Activated CD4-positive, alpha-beta memory T cell treated with anti-CD3 and anti-CD28 coated beads, Interleukin-2, amount 10 ng/mL, durations not matched to agents 7 days and 5 days (primary cell): ENCODE measurements around the gene KRTAP10-1. TPM values are rescaled to one million over a fixed set of nuclear protein-coding genes. Genes with fewer than 3 reads are reported as not detected.

Experiments used
- CTCF ChIA-PET: fragments of 350-600 bp; sonication (Branson Sonifier 250); formaldehyde crosslinking; loops from one replicate; lab custom pipeline; 2021; ENCODE audit warnings: antibody characterized with exemption, inconsistent platforms; lab: Charles Lee
- POLR2A ChIA-PET: fragments of 350-600 bp; sonication (Branson Sonifier 250); formaldehyde crosslinking; loops from one replicate; lab custom pipeline; 2021; ENCODE audit warnings: antibody characterized with exemption; lab: Charles Lee
- DNase-seq: peaks from one replicate; pipeline ENCODE4 v3.0.0-alpha.2; 2020
- H3K27ac Mint-ChIP-seq: one replicate; pipeline ENCODE4 v1.8.0; 2021; ENCODE audit warnings: mild to moderate bottlenecking, mixed read lengths
- H3K27me3 Mint-ChIP-seq: one replicate; pipeline ENCODE4 v1.8.0; 2021; ENCODE audit warnings: mixed read lengths
- H3K36me3 Mint-ChIP-seq: one replicate; pipeline ENCODE4 v1.8.0; 2021; ENCODE audit warnings: low read depth, mixed read lengths
- H3K4me1 Mint-ChIP-seq: one replicate; pipeline ENCODE4 v1.8.0; 2021; ENCODE audit warnings: mixed read lengths
- H3K4me3 Mint-ChIP-seq: one replicate; pipeline ENCODE4 v1.8.0; 2021; ENCODE audit warnings: mild to moderate bottlenecking, mixed read lengths
- H3K9me3 Mint-ChIP-seq: one replicate; pipeline ENCODE4 v1.8.0; 2021; ENCODE audit warnings: mixed read lengths
- total RNA-seq, 2 experiments: library from RNA; stranded (reverse); gene quantifications; one replicate each; pipeline ENCODE4 v1.2.3, GENCODE V29; 2021

The KRTAP10-1 gene
- total RNA-seq, 2 experiments from 2014 or later, result not detected

DNA sequence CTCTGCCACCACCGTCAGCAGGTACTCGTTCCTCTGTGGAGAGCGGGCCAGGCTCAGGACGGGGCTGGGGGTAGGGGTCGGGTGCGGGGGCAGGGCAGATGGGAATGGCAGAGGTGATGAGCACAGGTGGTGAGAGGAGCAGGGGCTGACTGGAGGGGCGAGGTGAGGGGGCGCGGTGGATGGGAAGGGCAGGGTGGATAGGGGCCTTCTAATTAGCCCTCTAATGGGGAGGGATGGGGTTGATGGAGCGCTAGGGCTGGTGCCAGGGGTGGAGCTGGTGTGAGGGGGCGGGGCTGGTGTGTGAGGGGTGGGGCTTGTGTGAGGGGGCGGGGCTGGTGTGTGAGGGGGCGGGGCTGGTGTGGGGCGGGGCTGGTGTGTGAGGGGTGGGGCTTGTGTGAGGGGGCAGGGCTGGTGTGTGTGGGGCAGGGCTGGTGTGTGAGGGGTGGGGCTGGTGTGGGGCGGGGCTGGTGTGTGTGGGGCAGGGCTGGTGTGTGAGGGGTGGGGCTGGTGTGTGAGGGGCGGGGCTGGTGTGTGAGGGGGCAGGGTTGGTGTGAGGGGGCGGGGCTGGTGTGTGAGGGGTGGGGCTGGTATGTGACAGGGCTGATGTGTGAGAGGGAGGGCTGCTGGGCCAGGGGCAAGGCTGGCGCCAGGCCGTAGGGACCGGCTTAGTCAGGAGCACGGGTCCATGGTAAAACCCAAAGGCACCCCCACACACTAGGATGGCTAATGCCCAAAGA is 5.9 kb downstream of the KRTAP10-1 start:
- Mint-ChIP-seq H3K9me3 (peaks cover 2% of the 10 kb centered on the region), H3K4me3 (no peak overlapping the region), H3K36me3 (no peaks in the 10 kb centered on the region), H3K4me1 (no peaks in the 10 kb centered on the region), H3K27me3 (peaks cover 2% of the 10 kb centered on the region), H3K27ac (no peak overlapping the region)
- CTCF ChIA-PET, result no interaction called here
- POLR2A ChIA-PET, result no interaction called here
- no peak for DNase-seq

DNA sequence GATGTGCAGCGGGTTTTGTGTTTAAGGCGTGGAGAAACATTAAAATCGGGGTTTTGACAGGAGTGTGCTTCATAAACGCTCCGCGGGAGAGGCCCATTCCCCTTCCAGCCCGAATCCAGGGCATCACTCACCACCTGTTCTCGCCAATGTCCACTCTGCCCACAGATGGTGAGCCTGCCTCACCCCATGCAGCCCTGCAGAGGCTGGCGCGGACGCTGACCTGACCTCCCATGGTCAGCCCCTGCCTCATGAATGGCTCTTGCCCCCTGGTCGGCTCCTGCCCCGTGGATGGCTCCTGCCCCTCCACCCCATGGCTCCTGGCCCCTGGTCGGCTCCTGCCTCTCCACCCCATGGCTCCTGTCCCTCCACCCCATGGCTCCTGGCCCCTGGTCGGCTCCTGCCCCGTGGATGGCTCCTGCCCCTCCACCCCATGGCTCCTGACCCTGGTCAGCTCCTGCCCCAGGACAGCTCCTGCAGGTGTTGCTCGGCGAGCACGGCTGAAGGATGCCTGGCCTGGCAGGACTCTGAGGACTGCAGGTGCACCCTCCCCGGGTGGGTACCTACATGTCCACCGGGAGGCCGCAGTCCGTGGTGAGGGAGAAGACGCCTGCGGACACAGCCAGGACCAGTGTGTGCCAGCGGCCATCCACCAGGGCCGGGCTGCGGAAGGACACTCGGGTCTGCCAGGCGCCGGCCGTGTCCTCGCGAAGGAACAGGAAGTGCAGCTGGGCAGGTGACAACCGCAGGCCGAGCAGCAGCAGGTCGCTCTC is 6.7 kb downstream of the KRTAP10-1 start:
- Mint-ChIP-seq H3K4me1 (no peaks in the 10 kb centered on the region), H3K36me3 (no peaks in the 10 kb centered on the region), H3K27ac (no peak overlapping the region), H3K9me3 (peaks cover 2% of the 10 kb centered on the region), H3K27me3 (peaks cover 2% of the 10 kb centered on the region), H3K4me3 (no peak overlapping the region)
- no peak for DNase-seq
- CTCF ChIA-PET, result no interaction called here
- POLR2A ChIA-PET, result no interaction called here

DNA sequence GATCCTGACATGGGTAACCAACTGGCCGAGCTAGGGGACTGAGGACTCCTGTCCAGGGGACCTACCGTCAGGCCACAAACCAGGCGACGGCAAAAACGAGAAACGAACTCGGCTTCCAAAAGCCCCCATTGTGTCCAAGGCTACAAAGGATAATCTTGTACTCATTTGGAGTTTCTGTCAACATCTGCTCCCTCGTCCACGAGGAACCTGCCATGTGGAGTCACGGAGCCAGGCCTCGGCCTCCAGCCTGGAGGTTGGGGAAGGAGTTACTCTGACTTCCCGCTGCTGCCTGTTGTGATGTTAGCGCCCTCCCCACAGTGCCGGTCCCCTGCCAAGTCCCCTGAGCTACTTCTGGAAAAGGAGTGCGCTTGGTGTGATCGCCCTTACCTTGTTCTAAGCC is 7.3 kb downstream of the KRTAP10-1 start:
- no peak overlapping the region for H3K27ac Mint-ChIP-seq
- H3K36me3 Mint-ChIP-seq, result no peaks in the 10 kb centered on the region
- no peak overlapping the region for H3K4me3 Mint-ChIP-seq
- no peaks in the 10 kb centered on the region for H3K4me1 Mint-ChIP-seq
- DNase-seq, result no peak
- peaks cover 2% of the 10 kb centered on the region for H3K27me3 Mint-ChIP-seq
- peaks cover 2% of the 10 kb centered on the region for H3K9me3 Mint-ChIP-seq
- CTCF ChIA-PET, result no interaction called here
- POLR2A ChIA-PET, result no interaction called here

DNA sequence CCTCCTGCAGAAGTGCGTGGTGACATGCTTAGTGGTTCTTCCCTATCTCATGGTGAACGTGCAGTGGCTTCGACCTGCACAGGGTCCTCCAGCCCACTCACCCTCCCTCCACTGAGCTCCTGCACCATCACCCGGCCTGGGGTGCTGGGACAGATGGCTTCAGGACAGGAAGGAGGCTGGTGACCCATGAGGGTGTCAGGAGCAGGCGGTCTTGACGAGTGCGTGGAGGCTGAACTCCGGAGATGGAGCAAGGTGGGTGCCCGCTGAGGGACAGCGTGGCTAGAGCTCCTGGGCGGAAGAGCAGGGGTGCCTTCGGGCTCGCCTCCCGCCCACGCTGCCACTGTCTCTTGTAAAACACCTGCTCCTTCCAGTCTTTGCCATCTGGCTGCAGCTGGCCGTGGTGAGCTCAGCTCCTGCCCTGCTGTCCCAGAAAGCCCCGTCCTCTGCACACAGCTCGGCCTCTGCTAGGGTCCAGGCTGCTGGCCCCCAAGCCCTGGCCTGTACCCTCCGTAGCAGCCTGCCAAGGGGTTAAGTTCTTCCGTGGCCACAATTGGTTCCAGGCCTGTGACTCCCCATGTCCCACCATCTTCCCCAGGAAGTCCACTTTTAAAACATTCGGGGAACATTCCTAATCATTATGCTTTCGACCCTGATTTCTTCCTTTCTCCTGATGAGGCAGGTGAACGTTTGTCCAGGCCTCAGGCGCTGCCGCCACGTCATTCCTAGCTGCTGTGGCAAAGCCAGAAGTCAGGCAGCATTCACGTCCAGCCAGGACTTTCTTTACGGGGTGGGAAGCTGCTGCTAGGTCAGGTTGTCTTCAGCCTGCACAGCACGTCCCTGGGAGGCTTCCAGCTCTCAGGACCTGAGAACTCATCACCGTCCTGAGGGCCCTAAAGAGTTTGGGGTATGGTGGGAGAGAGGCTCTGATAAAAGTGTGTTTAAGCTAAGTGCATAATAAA is 8.1 kb downstream of the KRTAP10-1 start:
- no peaks in the 10 kb centered on the region for H3K4me1 Mint-ChIP-seq
- no peak overlapping the region for H3K4me3 Mint-ChIP-seq
- H3K27me3 Mint-ChIP-seq, result peaks cover 2% of the 10 kb centered on the region
- CTCF ChIA-PET, result interaction anchor here (0.9 kb wide), 1 partner anchor 262 kb away, joined by 3 read pairs; no protein-coding TSS in a partner anchor
- POLR2A ChIA-PET, result no interaction called here
- no peak overlapping the region for H3K27ac Mint-ChIP-seq
- peaks cover 2% of the 10 kb centered on the region for H3K9me3 Mint-ChIP-seq
- no peak for DNase-seq
- no peaks in the 10 kb centered on the region for H3K36me3 Mint-ChIP-seq

DNA sequence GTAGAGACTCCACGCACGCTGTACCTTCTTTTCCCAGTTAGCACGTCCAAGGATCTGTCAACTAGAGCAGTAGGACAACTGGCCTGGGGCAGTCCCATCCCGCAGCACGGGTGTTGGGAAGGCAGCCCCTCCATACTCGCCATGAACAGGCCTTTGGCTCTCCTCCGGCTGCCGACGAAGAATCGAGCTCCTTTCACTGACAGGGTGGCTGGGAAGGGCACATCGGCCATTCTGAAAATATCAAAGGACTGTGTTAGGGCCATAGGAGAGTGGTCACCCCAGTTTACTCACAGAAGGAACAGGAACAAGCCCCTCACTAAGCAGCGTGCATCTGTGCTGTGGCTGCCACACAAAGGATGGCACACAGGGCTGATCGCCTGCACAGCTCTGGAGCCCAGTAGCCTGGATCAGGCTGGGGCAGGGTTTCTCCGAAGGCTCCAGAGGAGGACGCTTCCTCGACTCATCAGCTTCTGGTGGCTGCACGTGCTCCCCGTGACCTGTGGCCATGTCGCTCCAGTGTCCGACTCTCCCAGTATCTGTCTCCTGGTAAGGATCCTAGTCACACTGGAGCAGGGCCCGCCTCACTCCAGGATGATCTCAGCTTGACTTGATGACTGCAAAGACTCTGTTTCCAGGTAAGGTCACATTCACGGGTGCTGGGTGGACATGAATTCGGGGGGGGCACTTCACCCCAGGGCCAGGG is 8.9 kb downstream of the KRTAP10-1 start:
- CTCF ChIA-PET, result no interaction called here
- H3K9me3 Mint-ChIP-seq, result peaks cover 2% of the 10 kb centered on the region
- H3K4me3 Mint-ChIP-seq, result no peak overlapping the region
- no peak overlapping the region for H3K27ac Mint-ChIP-seq
- no peaks in the 10 kb centered on the region for H3K27me3 Mint-ChIP-seq
- POLR2A ChIA-PET, result no interaction called here
- H3K36me3 Mint-ChIP-seq, result no peaks in the 10 kb centered on the region
- DNase-seq, result no peak
- no peaks in the 10 kb centered on the region for H3K4me1 Mint-ChIP-seq

DNA sequence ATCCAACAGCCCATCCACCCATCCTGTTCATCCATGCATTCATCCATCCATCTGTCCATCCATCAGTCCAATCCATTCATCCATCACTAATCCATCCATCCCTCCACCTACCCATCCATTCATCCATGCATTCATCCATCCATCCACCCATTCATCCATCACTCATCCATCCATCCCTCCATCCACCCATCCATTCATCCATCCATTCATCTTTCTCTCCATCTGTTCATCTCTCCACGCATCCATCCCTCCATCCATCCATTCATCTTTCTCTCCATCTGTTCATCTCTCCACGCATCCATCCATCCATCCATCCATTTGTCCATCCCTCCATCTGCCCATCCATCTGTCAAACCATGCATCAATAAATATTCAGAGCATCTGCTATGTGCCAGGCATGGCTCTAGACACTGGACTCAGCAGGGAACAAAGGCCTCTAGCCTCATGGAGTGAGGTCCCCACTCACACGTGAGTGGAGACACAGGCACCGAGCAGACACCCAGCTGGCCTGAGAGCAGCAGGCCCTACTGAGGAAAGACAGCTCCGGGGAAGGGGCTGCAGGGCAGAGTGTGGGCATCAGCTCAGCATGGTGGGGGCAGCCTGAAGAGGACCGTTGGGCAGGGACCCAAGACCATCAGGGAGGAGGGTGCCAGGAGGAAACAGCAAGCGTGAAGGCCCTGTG is 9.6 kb downstream of the KRTAP10-1 start:
- Mint-ChIP-seq H3K27ac (no peak overlapping the region), H3K36me3 (no peaks in the 10 kb centered on the region), H3K4me1 (no peaks in the 10 kb centered on the region), H3K27me3 (no peaks in the 10 kb centered on the region), H3K9me3 (peaks cover 2% of the 10 kb centered on the region), H3K4me3 (no peak overlapping the region)
- no peak for DNase-seq
- CTCF ChIA-PET, result no interaction called here
- POLR2A ChIA-PET, result no interaction called here

DNA sequence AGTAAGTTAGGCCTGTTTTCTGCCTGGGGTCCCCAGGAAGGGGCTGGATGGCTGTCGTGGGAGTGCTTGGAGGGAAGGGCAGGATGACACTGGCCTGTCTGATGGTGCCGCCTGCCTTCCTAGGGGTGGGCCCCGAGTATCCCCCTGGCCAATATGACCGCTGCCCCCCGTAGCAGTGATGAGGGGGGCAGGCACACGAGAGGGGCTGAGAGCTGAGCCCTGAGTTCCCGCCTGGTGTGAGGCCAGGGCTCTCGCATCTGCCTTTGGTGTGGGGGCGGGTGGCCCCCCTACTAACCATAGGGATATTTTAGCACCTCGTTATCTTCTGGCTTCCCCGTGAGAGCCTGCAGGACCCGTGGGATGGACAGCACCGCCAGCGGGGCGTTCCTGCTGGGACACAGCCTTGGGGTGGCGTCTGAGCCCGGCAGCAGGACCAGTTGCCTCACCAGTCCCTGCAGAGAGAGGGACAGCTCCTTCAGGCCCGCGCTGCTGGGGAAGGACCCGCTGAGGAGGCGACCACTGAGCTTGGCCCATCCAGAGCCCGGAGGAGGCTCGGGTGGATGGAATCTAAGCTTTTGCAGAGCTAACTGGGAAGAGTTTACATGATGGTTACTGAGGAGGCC is 10.4 kb downstream of the KRTAP10-1 start:
- POLR2A ChIA-PET, result no interaction called here
- Mint-ChIP-seq H3K27me3 (no peaks in the 10 kb centered on the region), H3K27ac (no peak overlapping the region), H3K36me3 (no peaks in the 10 kb centered on the region), H3K9me3 (peaks cover under 1% of the 10 kb centered on the region), H3K4me3 (no peak overlapping the region), H3K4me1 (no peaks in the 10 kb centered on the region)
- CTCF ChIA-PET, result no interaction called here
- no peak for DNase-seq

DNA sequence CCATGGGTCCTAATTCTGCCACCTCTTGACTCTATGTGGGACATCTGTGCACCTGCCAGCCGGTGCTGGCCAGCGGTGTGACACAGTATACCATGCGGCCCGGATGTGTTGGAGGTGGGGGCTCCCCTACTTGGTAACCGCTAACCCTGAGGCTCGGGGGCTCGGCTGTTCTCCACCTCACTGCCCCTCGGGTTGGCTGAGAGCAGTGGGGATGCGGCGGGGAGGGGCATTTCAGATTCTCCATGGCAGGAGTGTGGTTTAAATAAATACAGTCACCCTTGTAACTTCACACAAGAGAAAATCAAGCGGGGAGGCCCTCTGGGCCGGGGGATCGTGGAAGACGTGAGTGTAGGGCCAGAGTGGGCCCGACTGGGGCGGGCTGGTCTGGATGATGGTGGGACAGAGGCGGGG is 11.0 kb downstream of the KRTAP10-1 start:
- CTCF ChIA-PET, result no interaction called here
- no peaks in the 10 kb centered on the region for H3K4me1 Mint-ChIP-seq
- POLR2A ChIA-PET, result no interaction called here
- H3K4me3 Mint-ChIP-seq, result no peak overlapping the region
- no peaks in the 10 kb centered on the region for H3K27me3 Mint-ChIP-seq
- no peaks in the 10 kb centered on the region for H3K9me3 Mint-ChIP-seq
- H3K36me3 Mint-ChIP-seq, result no peaks in the 10 kb centered on the region
- no peak overlapping the region for H3K27ac Mint-ChIP-seq
- no peak for DNase-seq

DNA sequence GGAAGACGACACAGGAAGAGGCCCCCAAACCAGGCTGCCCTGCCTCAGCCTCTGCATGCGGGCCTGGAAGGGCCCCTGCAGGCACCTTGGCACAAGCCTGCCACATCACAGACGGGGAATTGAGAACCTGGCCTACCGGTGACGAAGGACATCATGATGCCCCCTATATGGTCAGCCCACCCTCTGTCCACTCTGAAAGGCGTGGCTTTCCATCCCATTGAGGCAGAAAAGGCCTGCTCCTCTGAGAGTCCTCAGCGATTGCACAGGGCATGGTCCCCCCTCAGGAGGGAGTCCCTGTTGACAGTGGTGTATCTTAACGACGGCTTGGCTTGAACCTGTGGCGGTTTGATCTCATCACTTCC is 11.4 kb downstream of the KRTAP10-1 start:
- H3K27ac Mint-ChIP-seq, result no peak overlapping the region
- no peaks in the 10 kb centered on the region for H3K36me3 Mint-ChIP-seq
- CTCF ChIA-PET, result no interaction called here
- no peak overlapping the region for H3K4me3 Mint-ChIP-seq
- POLR2A ChIA-PET, result no interaction called here
- H3K4me1 Mint-ChIP-seq, result no peaks in the 10 kb centered on the region
- H3K9me3 Mint-ChIP-seq, result no peaks in the 10 kb centered on the region
- DNase-seq, result no peak
- no peaks in the 10 kb centered on the region for H3K27me3 Mint-ChIP-seq

DNA sequence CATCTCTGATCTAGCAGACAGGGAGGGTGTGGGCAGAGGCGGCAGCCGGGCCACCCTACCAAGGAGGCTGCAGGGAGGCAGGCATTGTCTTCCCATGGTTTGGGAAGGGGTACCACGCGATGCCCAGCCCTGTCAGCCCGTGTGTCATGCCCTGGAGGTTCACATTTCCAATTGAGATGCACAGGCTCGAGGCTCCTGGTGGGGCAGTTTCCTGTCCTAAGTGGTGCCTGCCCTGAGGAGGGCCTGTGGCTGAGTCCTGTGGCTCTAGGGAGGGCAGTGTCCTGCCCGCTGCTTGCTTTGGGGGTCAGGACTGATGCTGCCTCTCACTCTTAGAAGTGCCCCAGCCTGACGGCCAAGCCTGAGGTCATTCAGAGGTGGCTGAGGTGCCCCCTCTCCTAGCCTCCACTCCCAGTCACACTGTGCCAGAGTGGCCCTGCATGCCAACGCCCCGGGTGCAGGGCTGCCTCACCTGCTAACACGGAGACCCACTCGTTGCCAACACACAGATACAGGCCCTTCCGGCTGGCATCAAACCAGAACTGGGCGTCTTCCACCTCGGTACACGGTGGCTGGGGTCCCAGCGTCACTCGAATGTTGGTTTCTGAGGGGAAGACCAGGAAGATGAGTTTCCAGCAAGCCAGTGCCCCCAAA is 11.9 kb downstream of the KRTAP10-1 start:
- no peaks in the 10 kb centered on the region for H3K36me3 Mint-ChIP-seq
- no peaks in the 10 kb centered on the region for H3K9me3 Mint-ChIP-seq
- POLR2A ChIA-PET, result no interaction called here
- DNase-seq, result no peak
- H3K27ac Mint-ChIP-seq, result no peak overlapping the region
- no peaks in the 10 kb centered on the region for H3K27me3 Mint-ChIP-seq
- H3K4me3 Mint-ChIP-seq, result no peak overlapping the region
- no peaks in the 10 kb centered on the region for H3K4me1 Mint-ChIP-seq
- CTCF ChIA-PET, result no interaction called here

DNA sequence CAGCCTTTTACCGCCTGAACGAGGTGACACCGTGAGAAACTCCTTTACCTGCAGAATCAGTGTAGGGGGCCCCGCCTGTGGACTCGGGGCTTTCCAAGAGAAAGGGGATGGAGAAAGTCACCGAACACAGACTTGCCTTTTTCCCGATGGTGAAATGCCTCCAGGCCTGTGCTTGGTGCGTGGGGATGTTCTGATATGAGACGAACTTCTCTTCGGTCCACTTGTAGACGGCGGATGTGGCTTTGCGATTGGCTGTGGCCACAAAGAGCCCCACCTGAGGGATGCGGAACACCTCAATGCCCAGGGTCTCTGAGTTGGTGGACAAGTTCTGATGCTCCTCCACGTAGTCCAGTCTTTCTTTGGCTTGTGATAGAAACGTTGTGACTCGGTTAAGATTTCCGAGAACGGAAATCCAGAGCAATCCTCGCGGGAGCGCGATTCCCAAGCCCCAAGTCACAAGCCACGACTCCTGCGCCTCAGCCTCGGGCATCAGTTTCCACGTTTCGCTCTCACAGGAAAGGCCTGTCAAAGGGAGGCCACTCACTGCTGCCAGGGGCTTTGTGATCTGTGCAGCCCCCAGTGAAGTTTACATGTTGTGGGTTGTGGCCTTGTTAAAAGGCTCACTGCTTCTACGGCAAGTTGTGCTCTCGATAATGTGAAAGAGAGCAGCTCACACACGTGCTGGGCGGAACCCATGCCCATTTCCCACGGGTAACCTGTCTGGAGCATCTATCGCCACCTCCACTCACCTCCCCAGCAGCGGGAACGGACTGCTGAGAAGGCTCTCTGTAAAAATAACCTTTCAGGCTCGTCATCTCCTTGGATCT is 12.6 kb downstream of the KRTAP10-1 start:
- CTCF ChIA-PET, result no interaction called here
- H3K9me3 Mint-ChIP-seq, result no peaks in the 10 kb centered on the region

More for the DNA sequence above, 12.6 kb downstream of the KRTAP10-1 start:
- Mint-ChIP-seq H3K36me3 (no peaks in the 10 kb centered on the region), H3K4me1 (no peaks in the 10 kb centered on the region), H3K27ac (no peak overlapping the region), H3K4me3 (no peak overlapping the region), H3K27me3 (no peaks in the 10 kb centered on the region)
- POLR2A ChIA-PET, result no interaction called here
- no peak for DNase-seq
